HepG2 (cell line): ENCODE results near the gene MAN1B1. TPM values are rescaled to one million over a fixed set of nuclear protein-coding genes. Genes with fewer than 3 reads are reported as not detected.

Experiments used
- BHLHE40 ChIP-seq: IDR thresholded peaks from 2 replicates; pipeline ENCODE4 v1.6.1; 2011; ENCODE audit warnings: low read length, improper control_type of control experiment
- E2F2 ChIP-seq: sonication (generic); formaldehyde crosslinking; IDR thresholded peaks from 2 replicates; pipeline ENCODE4 v1.4.0; 2020; ENCODE audit warnings: missing genetic modification reagents, borderline replicate concordance
- ELF1 ChIP-seq: sonication (generic); formaldehyde crosslinking; IDR thresholded peaks from 2 replicates; pipeline ENCODE4 v1.4.0; 2020; ENCODE audit warnings: missing genetic modification reagents
- HMGXB3 ChIP-seq: sonication (generic); formaldehyde crosslinking; IDR thresholded peaks from 2 replicates; pipeline ENCODE4 v1.4.0; 2020; ENCODE audit warnings: missing genetic modification reagents, borderline replicate concordance
- IKZF4 ChIP-seq: sonication (generic); formaldehyde crosslinking; IDR thresholded peaks from 2 replicates; pipeline ENCODE4 v1.5.1; 2020; ENCODE audit warnings: borderline replicate concordance, mild to moderate bottlenecking, low read depth, missing genetic modification reagents; ENCODE audit errors: not compliant biosample characterization
- MEF2D ChIP-seq: sonication (generic); formaldehyde crosslinking; IDR thresholded peaks from 2 replicates; pipeline ENCODE4 v1.5.1; 2020; ENCODE audit warnings: mild to moderate bottlenecking, missing genetic modification reagents
- MEIS2 ChIP-seq: sonication (generic); formaldehyde crosslinking; IDR thresholded peaks from 2 replicates; pipeline ENCODE4 v1.9.0; 2021; ENCODE audit warnings: mild to moderate bottlenecking, missing genetic modification reagents
- PITX1 ChIP-seq: sonication (generic); formaldehyde crosslinking; IDR thresholded peaks from 2 replicates; pipeline ENCODE4 v1.5.1; 2020; ENCODE audit warnings: mild to moderate bottlenecking, missing genetic modification reagents
- TFDP2 ChIP-seq: sonication (generic); formaldehyde crosslinking; IDR thresholded peaks from 2 replicates; pipeline ENCODE4 v1.4.0; 2020; ENCODE audit warnings: missing genetic modification reagents
- THAP9 ChIP-seq: sonication (generic); formaldehyde crosslinking; IDR thresholded peaks from 2 replicates; pipeline ENCODE4; 2020; ENCODE audit warnings: missing genetic modification reagents, mild to moderate bottlenecking, borderline replicate concordance
- ZBTB38 ChIP-seq: sonication (generic); formaldehyde crosslinking; IDR thresholded peaks from 2 replicates; pipeline ENCODE4 v1.5.1; 2020; ENCODE audit warnings: mild to moderate bottlenecking, missing genetic modification reagents
- ZBTB7B ChIP-seq: sonication (generic); formaldehyde crosslinking; IDR thresholded peaks from 2 replicates; pipeline ENCODE4 v1.4.0; 2020; ENCODE audit warnings: missing genetic modification reagents
- ZFX ChIP-seq: sonication (generic); formaldehyde crosslinking; IDR thresholded peaks from 2 replicates; pipeline ENCODE4 v1.4.0; 2020; ENCODE audit warnings: mild to moderate bottlenecking, low read depth, missing genetic modification reagents, moderate library complexity
- ZMYM3 ChIP-seq: sonication (generic); formaldehyde crosslinking; IDR thresholded peaks from 2 replicates; pipeline ENCODE4 v1.5.1; 2020; ENCODE audit warnings: mild to moderate bottlenecking, missing genetic modification reagents
- ZNF326 ChIP-seq: sonication (generic); formaldehyde crosslinking; IDR thresholded peaks from 2 replicates; pipeline ENCODE4 v1.4.0; 2020; ENCODE audit warnings: missing genetic modification reagents, borderline replicate concordance
- ZNF33B ChIP-seq: sonication (generic); formaldehyde crosslinking; IDR thresholded peaks from 2 replicates; pipeline ENCODE4 v1.5.1; 2020; ENCODE audit warnings: mild to moderate bottlenecking, missing genetic modification reagents
- ZNF446 ChIP-seq: sonication (generic); formaldehyde crosslinking; IDR thresholded peaks from 2 replicates; pipeline ENCODE4 v1.5.0; 2020; ENCODE audit warnings: mild to moderate bottlenecking, missing genetic modification reagents
- ZNF552 ChIP-seq: sonication (generic); formaldehyde crosslinking; IDR thresholded peaks from 2 replicates; pipeline ENCODE4 v1.9.0; 2022; ENCODE audit warnings: missing genetic modification reagents, mild to moderate bottlenecking, borderline replicate concordance
- ZNF572 ChIP-seq: sonication (generic); formaldehyde crosslinking; IDR thresholded peaks from 2 replicates; pipeline ENCODE4 v1.5.1; 2020; ENCODE audit warnings: mild to moderate bottlenecking, missing genetic modification reagents
- ZNF616 ChIP-seq: sonication (generic); formaldehyde crosslinking; IDR thresholded peaks from 2 replicates; pipeline ENCODE4 v1.5.0; 2020; ENCODE audit warnings: low read depth, mild to moderate bottlenecking, missing genetic modification reagents
- ZNF780A ChIP-seq: sonication (generic); formaldehyde crosslinking; IDR thresholded peaks from 2 replicates; pipeline ENCODE4 v1.8.0; 2022; ENCODE audit warnings: mild to moderate bottlenecking, missing genetic modification reagents, moderate library complexity
- ZSCAN31 ChIP-seq: sonication (generic); formaldehyde crosslinking; IDR thresholded peaks from 2 replicates; pipeline ENCODE4 v1.5.0; 2020; ENCODE audit warnings: low read depth, mild to moderate bottlenecking, missing genetic modification reagents
- polyA plus RNA-seq, 8 experiments: library from polyadenylated mRNA; depleted of rRNA in 3 of 8; stranded (reverse) in 7 of 8; unstranded in 1 of 8; fragments of >200 nt; fragmentation: Illumina TruSeq in 4 of 8; extraction: Trizol in 4 of 8; gene quantifications; 2 replicates each; pipeline versions ENCODE4 v1.2.1 to v1.2.3, GENCODE V29; 2011 to 2016; ENCODE audit warnings: low read depth in 4 of 8, missing spikeins in 1 of 8, mixed read lengths in 1 of 8; ENCODE audit not compliant: insufficient read depth in 1 of 8
- total RNA-seq, 5 experiments: library from RNA; depleted of rRNA; stranded (reverse); fragments of >200 nt; fragmentation: Illumina TruSeq; extraction: Trizol; gene quantifications; 2 replicates each; pipeline ENCODE4 v1.2.3, GENCODE V29; 2016; ENCODE audit warnings: low read depth in 1 of 5

The MAN1B1 gene
- total and polyA plus RNA-seq, 2 of the 13 experiments (the other 11 are each of a cell fraction or from before 2014, with no cell fraction given): 48.9 to 59.5 TPM

GRCh38 chr9:137073992-137074399 is 12.8 kb upstream of the MAN1B1 start (continued):
- TF ChIP-seq IKZF4 (CRISPR knock-in tag) (peak; percentile 56), HMGXB3 (CRISPR knock-in tag) (no peak), ZNF446 (CRISPR knock-in tag) (no peak), TFDP2 (CRISPR knock-in tag) (no peak), ZNF616 (CRISPR knock-in tag) (0 out of 2 replicates have a peak, but pooled peaks have one; percentile 36), MEIS2 (CRISPR knock-in tag) (peak; percentile 63; the same call in 1 of the 2 replicates), ZFX (CRISPR knock-in tag) (peak; percentile 39; the same call in 1 of the 2 replicates), E2F2 (CRISPR knock-in tag) (no peak), BHLHE40 (no peak), ZNF33B (no peak), ZNF572 (CRISPR knock-in tag) (no peak), MEF2D (peak; percentile 44; the same call in 1 of the 2 replicates), THAP9 (CRISPR knock-in tag) (no peak), ZNF552 (no peak), ZSCAN31 (CRISPR knock-in tag) (no peak), ELF1 (CRISPR knock-in tag) (no peak), ZNF326 (CRISPR knock-in tag) (no peak), ZNF780A (no peak), ZMYM3 (CRISPR knock-in tag) (peak; percentile 83), ZBTB38 (CRISPR knock-in tag) (peak; percentile 51; the same call in 1 of the 2 replicates), PITX1 (CRISPR knock-in tag) (peak; percentile 38; the same call in 1 of the 2 replicates), ZBTB7B (CRISPR knock-in tag) (peak; percentile 29; the same call in 1 of the 2 replicates)
